Brain microvascular endothelial cell (primary cell): ENCODE data around the gene THOP1.

Source experiments
- DNase-seq: peaks from one replicate; pipeline ENCODE4 v3.0.0-alpha.2; 2020
- H3K27ac ChIP-seq: fragments of 250-450 bp; sonication (Bioruptor Pico); 2 replicates; pipeline ENCODE4 v1.5.1; 2020; ENCODE audit warnings: mild to moderate bottlenecking, moderate library complexity
- H3K27me3 ChIP-seq: fragments of 250-450 bp; sonication (Bioruptor Pico); replicated peaks from 2 replicates; pipeline ENCODE4 v1.5.1; 2020; ENCODE audit warnings: mild to moderate bottlenecking
- H3K36me3 ChIP-seq: fragments of 250-450 bp; sonication (Bioruptor Pico); replicated peaks from 2 replicates; pipeline ENCODE4 v1.5.1; 2020; ENCODE audit warnings: mild to moderate bottlenecking
- H3K4me3 ChIP-seq: 2 replicates; pipeline ENCODE4 v1.5.1; 2011; ENCODE audit warnings: low read depth, mild to moderate bottlenecking, control low read depth, low read length, moderate library complexity
- in situ Hi-C: cut with HindIII; loops from 2 replicates; pipeline ENCODE4 v1.10.0; 2017; ENCODE audit warnings: low sequenced_read_pairs, low pct_ligation_motif_present
- TF ChIP-seq, protein P1 (sequence below): IDR thresholded peaks from 2 replicates; pipeline ENCODE4 v1.5.1; 2011; ENCODE audit warnings: low read depth, mild to moderate bottlenecking, moderate library complexity, low read length, control low read depth, inconsistent platforms; ENCODE audit errors: missing control alignments

THOP1 gene

GRCh38 chr19:2802826-2803225 lies 17.5 kb downstream of the THOP1 start:
- Histone ChIP-seq H3K4me3 (no peak overlapping the region), H3K27ac (no peak overlapping the region), H3K27me3 (no peaks in the 10 kb centered on the region), H3K36me3 (peaks cover 47% of the 10 kb centered on the region)
- in situ Hi-C loops: no loop called here
- no peak for DNase-seq
- TF ChIP-seq, protein P1, sequence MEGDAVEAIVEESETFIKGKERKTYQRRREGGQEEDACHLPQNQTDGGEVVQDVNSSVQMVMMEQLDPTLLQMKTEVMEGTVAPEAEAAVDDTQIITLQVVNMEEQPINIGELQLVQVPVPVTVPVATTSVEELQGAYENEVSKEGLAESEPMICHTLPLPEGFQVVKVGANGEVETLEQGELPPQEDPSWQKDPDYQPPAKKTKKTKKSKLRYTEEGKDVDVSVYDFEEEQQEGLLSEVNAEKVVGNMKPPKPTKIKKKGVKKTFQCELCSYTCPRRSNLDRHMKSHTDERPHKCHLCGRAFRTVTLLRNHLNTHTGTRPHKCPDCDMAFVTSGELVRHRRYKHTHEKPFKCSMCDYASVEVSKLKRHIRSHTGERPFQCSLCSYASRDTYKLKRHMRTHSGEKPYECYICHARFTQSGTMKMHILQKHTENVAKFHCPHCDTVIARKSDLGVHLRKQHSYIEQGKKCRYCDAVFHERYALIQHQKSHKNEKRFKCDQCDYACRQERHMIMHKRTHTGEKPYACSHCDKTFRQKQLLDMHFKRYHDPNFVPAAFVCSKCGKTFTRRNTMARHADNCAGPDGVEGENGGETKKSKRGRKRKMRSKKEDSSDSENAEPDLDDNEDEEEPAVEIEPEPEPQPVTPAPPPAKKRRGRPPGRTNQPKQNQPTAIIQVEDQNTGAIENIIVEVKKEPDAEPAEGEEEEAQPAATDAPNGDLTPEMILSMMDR: no peak

- H3K27ac ChIP-seq: no peak overlapping the region
- no peak overlapping the region for H3K4me3 ChIP-seq
- H3K36me3 ChIP-seq: peaks cover 53% of the 10 kb centered on the region
- in situ Hi-C loops: no loop called here
- no peaks in the 10 kb centered on the region for H3K27me3 ChIP-seq
- TF ChIP-seq, protein P1: no peak
- no peak for DNase-seq
These were observed 18.3 kb downstream of the THOP1 start for GRCh38 chr19:2803486-2804155.

- no peak overlapping the region for H3K27ac ChIP-seq
- no peak overlapping the region for H3K4me3 ChIP-seq
- no peaks in the 10 kb centered on the region for H3K27me3 ChIP-seq
- TF ChIP-seq, protein P1: no peak
- in situ Hi-C loops: no loop called here
- DNase-seq: no peak
- peaks cover 56% of the 10 kb centered on the region for H3K36me3 ChIP-seq
These were observed 19.1 kb downstream of the THOP1 start for GRCh38 chr19:2804156-2805004.

GRCh38 chr19:2805261-2805900 lies 20.1 kb downstream of the THOP1 start:
- Histone ChIP-seq H3K27ac (no peak overlapping the region), H3K4me3 (no peak overlapping the region), H3K36me3 (peaks cover 62% of the 10 kb centered on the region), H3K27me3 (no peaks in the 10 kb centered on the region)
- TF ChIP-seq, protein P1: no peak
- no peak for DNase-seq
- in situ Hi-C loops: no loop called here

DNA sequence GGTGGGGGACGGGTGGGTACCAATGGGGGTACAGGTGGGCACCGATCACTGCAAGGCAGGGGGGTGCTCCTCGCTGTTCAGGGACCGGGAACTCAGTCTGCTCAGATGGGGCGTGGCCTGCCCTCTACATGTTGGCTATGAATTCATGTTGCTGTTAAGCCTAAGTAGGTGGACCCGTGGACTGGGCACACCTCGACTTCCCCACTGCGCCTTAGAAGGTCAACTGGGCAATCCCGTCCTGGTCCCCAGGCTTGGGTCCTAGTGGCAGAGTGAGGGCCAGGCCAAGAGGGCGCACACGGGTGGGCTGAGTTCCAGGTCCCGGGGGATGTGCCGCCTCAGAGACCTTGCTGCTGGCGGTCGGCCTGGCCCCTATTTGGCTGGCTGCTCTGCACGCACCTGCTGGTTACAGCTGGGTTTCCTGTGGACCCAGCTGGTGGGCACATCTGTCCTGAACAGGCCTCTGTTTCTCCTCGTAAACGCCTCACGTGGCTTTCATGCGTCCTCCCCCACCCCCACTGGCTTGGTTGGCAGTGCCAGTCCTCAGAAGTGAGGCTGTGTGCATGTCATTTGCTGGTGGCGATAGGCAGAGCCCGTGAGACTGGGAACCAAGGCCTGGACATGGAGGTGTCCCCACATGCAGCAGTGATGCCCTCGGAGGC lies 20.8 kb downstream of the THOP1 start:
- H3K36me3 ChIP-seq: peaks cover 58% of the 10 kb centered on the region
- no peak overlapping the region for H3K27ac ChIP-seq
- H3K4me3 ChIP-seq: no peak overlapping the region
- no peaks in the 10 kb centered on the region for H3K27me3 ChIP-seq
- TF ChIP-seq, protein P1: no peak
- DNase-seq: no peak
- in situ Hi-C loops: no loop called here
